GM18526 (cell line): ENCODE results near the gene ZNF93.

ENCODE experiments used
- POLR2A ChIP-seq: IDR thresholded peaks from 3 replicates; pipeline ENCODE4 v1.6.1; 2011; ENCODE audit not compliant: insufficient read length; ENCODE audit errors: extremely low read depth

Gene ZNF93

GRCh38 chr19:19943848-19944582 lies 43.3 kb downstream of the ZNF93 start:
- TF ChIP-seq POLR2A, result no peak

- TF ChIP-seq POLR2A, result no peak
Measured at GRCh38 chr19:19944583-19944880, 43.8 kb downstream of the ZNF93 start.

- no peak for TF ChIP-seq POLR2A
Measured at GRCh38 chr19:19946226-19946625, 45.5 kb downstream of the ZNF93 start.

GRCh38 chr19:19948800-19949199 lies 48.1 kb downstream of the ZNF93 start:
- TF ChIP-seq POLR2A, result no peak

GRCh38 chr19:19955208-19955607 lies 54.5 kb downstream of the ZNF93 start:
- no peak for TF ChIP-seq POLR2A

- TF ChIP-seq POLR2A, result no peak
Measured at GRCh38 chr19:19956434-19957075, 55.8 kb downstream of the ZNF93 start.

GRCh38 chr19:19964416-19964815 lies 63.7 kb downstream of the ZNF93 start:
- no peak for TF ChIP-seq POLR2A

- no peak for TF ChIP-seq POLR2A
Measured at GRCh38 chr19:19966862-19967261, 66.1 kb downstream of the ZNF93 start.
